Mesodermal cell (in vitro differentiated cells): ENCODE results near the gene SLC4A5.

Experiments used
- H3K27ac ChIP-seq: 2 replicates; pipeline ENCODE4 v1.7.0; 2013; ENCODE audit warnings: mild to moderate bottlenecking, low read depth, low read length, moderate library complexity; ENCODE audit not compliant: severe bottlenecking
- H3K36me3 ChIP-seq: 2 replicates; pipeline ENCODE4 v1.7.1; 2013; ENCODE audit warnings: mild to moderate bottlenecking, low read length, moderate library complexity; ENCODE audit not compliant: control insufficient read depth, insufficient read depth
- H3K4me1 ChIP-seq: one replicate; pipeline ENCODE4 v1.7.1; 2013; ENCODE audit warnings: mild to moderate bottlenecking, low read length; ENCODE audit not compliant: insufficient read depth, control insufficient read depth, poor library complexity, severe bottlenecking
- H3K4me3 ChIP-seq: 2 replicates; pipeline ENCODE4 v1.7.0; 2013; ENCODE audit warnings: low read length, control low read depth, mild to moderate bottlenecking; ENCODE audit not compliant: insufficient read depth, poor library complexity, severe bottlenecking; ENCODE audit errors: extremely low read depth
- H3K9me3 ChIP-seq: 2 replicates; pipeline ENCODE4 v1.7.1; 2013; ENCODE audit warnings: mild to moderate bottlenecking, low read length, moderate library complexity; ENCODE audit not compliant: control insufficient read depth
- WGBS, 2 experiments: methylation state at CpG; one replicate each; pipeline ENCODE4 v1.1.5; 2013; ENCODE audit warnings: missing lambda C conversion rate in 2 of 2; ENCODE audit not compliant: insufficient coverage in 2 of 2; 5-methylcytosine and 5-hydroxymethylcytosine counted together

Gene SLC4A5

GRCh38 chr2:74292751-74293150 lies 50.5 kb downstream of the SLC4A5 start:
- WGBS, 2 experiments: 87 to 90% methylated on average over 5 to 6 of the region's 6 CpGs
- H3K9me3 ChIP-seq: no peaks in the 10 kb centered on the region
- H3K4me1 ChIP-seq: peaks cover 8% of the 10 kb centered on the region
- no peak overlapping the region for H3K4me3 ChIP-seq
- no peak overlapping the region for H3K27ac ChIP-seq
- H3K36me3 ChIP-seq: no peaks in the 10 kb centered on the region

GRCh38 chr2:74291886-74292621 lies 51.2 kb downstream of the SLC4A5 start:
- WGBS, 2 experiments: 89 to 92% methylated on average over 6 of the region's 6 CpGs
- no peaks in the 10 kb centered on the region for H3K36me3 ChIP-seq

GRCh38 chr2:74291218-74291544 lies 52.0 kb downstream of the SLC4A5 start:
- 90% methylated on average over 1 of the region's 2 CpGs; no CpG with 5 or more reads in 1 of the 2 experiments for WGBS, 2 experiments
- Histone ChIP-seq H3K27ac (no peak overlapping the region), H3K4me1 (peaks cover 8% of the 10 kb centered on the region), H3K36me3 (no peaks in the 10 kb centered on the region), H3K9me3 (no peaks in the 10 kb centered on the region), H3K4me3 (no peak overlapping the region)

More at GRCh38 chr2:74291886-74292621, 51.2 kb downstream of the SLC4A5 start:
- Histone ChIP-seq H3K4me3 (no peak overlapping the region), H3K4me1 (peaks cover 8% of the 10 kb centered on the region), H3K27ac (no peak overlapping the region), H3K9me3 (no peaks in the 10 kb centered on the region)

GRCh38 chr2:74290466-74291217 lies 52.6 kb downstream of the SLC4A5 start:
- H3K9me3 ChIP-seq: no peaks in the 10 kb centered on the region
- no peak overlapping the region for H3K27ac ChIP-seq
- no peaks in the 10 kb centered on the region for H3K36me3 ChIP-seq
- 92 to 100% methylated on average over 1 to 2 of the region's 4 CpGs for WGBS, 2 experiments
- H3K4me3 ChIP-seq: no peak overlapping the region
- H3K4me1 ChIP-seq: peaks cover 8% of the 10 kb centered on the region

- Histone ChIP-seq H3K9me3 (no peaks in the 10 kb centered on the region), H3K27ac (no peak overlapping the region), H3K36me3 (no peaks in the 10 kb centered on the region), H3K4me1 (peaks cover 8% of the 10 kb centered on the region), H3K4me3 (no peak overlapping the region)
- 75% methylated on average over 2 of the region's 3 CpGs; no CpG with 5 or more reads in 1 of the 2 experiments for WGBS, 2 experiments
These were observed 53.1 kb downstream of the SLC4A5 start for GRCh38 chr2:74290066-74290465.

- no peak overlapping the region for H3K27ac ChIP-seq
- H3K4me3 ChIP-seq: no peak overlapping the region
- no peaks in the 10 kb centered on the region for H3K4me1 ChIP-seq
- WGBS, 2 experiments: 85 to 88% methylated on average over 6 of the region's 6 CpGs
- no peaks in the 10 kb centered on the region for H3K9me3 ChIP-seq
- H3K36me3 ChIP-seq: no peaks in the 10 kb centered on the region
These were observed 56.5 kb downstream of the SLC4A5 start for GRCh38 chr2:74286725-74287124.

GRCh38 chr2:74281141-74281975 lies 61.9 kb downstream of the SLC4A5 start:
- WGBS, 2 experiments: 83 to 89% methylated on average over 2 to 9 of the region's 10 CpGs
- Histone ChIP-seq H3K36me3 (no peaks in the 10 kb centered on the region), H3K27ac (no peak overlapping the region), H3K4me3 (no peak overlapping the region), H3K9me3 (no peaks in the 10 kb centered on the region), H3K4me1 (no peaks in the 10 kb centered on the region)

- Histone ChIP-seq H3K27ac (no peak overlapping the region), H3K4me3 (no peak overlapping the region), H3K36me3 (no peaks in the 10 kb centered on the region), H3K4me1 (no peaks in the 10 kb centered on the region), H3K9me3 (no peaks in the 10 kb centered on the region)
- WGBS, 2 experiments: 84 to 85% methylated on average over 4 of the region's 4 CpGs
These were observed 64.5 kb downstream of the SLC4A5 start for GRCh38 chr2:74278694-74279093.

GRCh38 chr2:74278176-74278575 lies 65.0 kb downstream of the SLC4A5 start:
- H3K27ac ChIP-seq: no peak overlapping the region
- H3K9me3 ChIP-seq: no peaks in the 10 kb centered on the region
- no peak overlapping the region for H3K4me3 ChIP-seq
- 58 to 83% methylated on average over 2 of the region's 2 CpGs for WGBS, 2 experiments
- H3K36me3 ChIP-seq: no peaks in the 10 kb centered on the region
- no peaks in the 10 kb centered on the region for H3K4me1 ChIP-seq

GRCh38 chr2:74275228-74275627 lies 68.0 kb downstream of the SLC4A5 start:
- Histone ChIP-seq H3K4me1 (no peaks in the 10 kb centered on the region), H3K36me3 (no peaks in the 10 kb centered on the region), H3K27ac (no peak overlapping the region), H3K9me3 (no peaks in the 10 kb centered on the region), H3K4me3 (no peak overlapping the region)
- WGBS, 2 experiments: 92% methylated on average over 1 of the region's 1 CpG
